NCI-H748 (cell line): ENCODE data around the gene SLC25A53.
"Not testable (repeated sequence)": the region's sequence is repeated elsewhere in the genome, so short reads cannot be mapped to it uniquely, and the experiment has no call there.

ENCODE experiments used
- DNase-seq: peaks from one replicate; lab custom pipeline; 2025; ENCODE audit not compliant: unreplicated experiment; lab: John Stamatoyannopoulos, UW

The SLC25A53 gene

DNA sequence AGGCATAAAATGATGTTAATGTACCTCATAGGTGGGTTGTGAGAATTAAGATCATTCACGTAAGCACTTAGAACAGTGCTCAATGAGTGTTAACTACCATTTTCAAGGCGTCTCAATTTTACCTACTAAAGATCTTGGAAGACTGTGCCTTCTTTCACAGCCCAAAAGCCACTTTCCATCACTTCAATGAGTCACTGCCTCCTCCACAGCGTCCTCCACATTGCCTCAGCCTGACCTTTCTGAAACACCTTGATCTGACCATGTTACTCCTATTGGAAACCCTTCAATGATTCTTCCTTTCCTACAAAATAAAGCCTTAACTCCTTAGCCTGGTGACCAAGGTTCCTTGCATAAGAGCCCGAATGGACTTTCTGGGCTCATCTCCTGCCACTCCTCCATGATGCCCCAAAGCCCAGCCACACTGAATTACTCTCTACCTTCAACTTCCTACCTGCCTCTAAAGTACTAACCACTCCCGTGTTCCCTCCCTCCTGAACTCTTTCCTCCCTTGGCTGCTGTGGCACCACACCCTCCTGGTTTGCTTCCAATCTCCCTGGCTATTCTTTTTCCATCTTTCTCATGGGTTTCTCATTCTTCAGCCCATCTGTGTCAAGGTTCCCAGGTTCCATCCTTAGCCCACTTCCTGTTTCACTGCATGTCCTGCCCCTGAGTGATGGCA, 22.1 kb downstream of the SLC25A53 start:
- DNase-seq = no peak

GRCh38 chrX:104130808-104131207, 26.0 kb downstream of the SLC25A53 start:
- DNase-seq = no peak

DNA sequence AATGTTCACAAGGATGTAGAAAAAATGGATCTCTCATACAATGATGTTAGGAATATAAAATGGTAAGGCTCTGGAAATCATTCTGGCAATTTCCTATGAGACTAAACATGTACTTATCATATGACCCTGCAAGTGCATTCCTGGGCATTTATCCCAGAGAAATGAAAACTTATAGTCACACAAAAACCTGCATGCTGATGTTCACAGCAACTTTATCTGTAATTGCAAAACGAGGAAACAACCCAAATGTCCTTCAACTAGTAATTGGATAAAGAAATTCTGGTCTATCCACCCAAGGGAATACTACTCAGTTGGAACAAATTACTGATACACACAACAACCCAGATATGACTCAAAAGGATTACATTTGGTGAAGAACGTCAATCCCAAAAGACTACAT, 30.0 kb downstream of the SLC25A53 start:
- no peak for DNase-seq

- no peak for DNase-seq
These were observed 34.0 kb downstream of the SLC25A53 start for GRCh38 chrX:104122829-104123228.

GRCh38 chrX:104118765-104119164, 38.0 kb downstream of the SLC25A53 start:
- peak; percentile 86 for DNase-seq

GRCh38 chrX:104117759-104118158, 39.0 kb downstream of the SLC25A53 start:
- no peak for DNase-seq

- DNase-seq = peak; percentile 82
These were observed 43.4 kb downstream of the SLC25A53 start for GRCh38 chrX:104113222-104113965.

DNA sequence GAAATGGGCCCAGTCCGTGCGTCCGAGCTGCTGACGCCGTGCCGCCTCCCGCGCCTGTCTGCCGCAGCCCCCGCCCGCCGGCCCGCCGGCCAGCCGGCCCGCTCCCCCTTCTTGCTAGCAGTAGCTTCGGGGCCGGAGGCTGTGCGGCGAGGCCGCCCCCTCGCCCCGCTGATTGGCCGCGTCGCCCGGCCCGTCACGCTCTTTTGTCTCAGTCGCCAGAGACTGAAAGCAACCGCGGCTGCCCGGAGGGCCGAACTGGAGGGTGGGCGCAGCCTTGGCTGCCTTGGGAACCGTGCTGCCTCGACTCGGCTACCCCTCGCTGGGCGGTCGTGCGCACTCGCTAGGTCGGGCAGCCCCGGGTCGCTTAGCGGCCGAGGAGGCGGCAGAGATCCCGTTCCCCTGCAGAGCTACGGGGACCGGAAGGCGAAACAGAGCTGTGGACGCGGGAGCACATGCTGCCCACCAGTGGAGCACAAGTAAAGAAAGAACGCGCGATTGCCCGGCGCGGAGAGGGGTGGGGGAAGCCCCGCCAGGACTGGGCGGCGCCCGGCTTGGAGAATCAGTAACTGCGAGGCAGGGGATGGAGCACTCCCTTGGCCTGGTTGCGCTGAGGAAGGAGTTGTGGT, 44.4 kb downstream of the SLC25A53 start, which contains the start of gene ZCCHC18:
TSS of gene ZCCHC18 (plus strand) at position 198 of the 626 bp plus-strand sequence. CDS start 1,589 bp downstream, outside the sequence.
- DNase-seq = peak; percentile 91

DNA sequence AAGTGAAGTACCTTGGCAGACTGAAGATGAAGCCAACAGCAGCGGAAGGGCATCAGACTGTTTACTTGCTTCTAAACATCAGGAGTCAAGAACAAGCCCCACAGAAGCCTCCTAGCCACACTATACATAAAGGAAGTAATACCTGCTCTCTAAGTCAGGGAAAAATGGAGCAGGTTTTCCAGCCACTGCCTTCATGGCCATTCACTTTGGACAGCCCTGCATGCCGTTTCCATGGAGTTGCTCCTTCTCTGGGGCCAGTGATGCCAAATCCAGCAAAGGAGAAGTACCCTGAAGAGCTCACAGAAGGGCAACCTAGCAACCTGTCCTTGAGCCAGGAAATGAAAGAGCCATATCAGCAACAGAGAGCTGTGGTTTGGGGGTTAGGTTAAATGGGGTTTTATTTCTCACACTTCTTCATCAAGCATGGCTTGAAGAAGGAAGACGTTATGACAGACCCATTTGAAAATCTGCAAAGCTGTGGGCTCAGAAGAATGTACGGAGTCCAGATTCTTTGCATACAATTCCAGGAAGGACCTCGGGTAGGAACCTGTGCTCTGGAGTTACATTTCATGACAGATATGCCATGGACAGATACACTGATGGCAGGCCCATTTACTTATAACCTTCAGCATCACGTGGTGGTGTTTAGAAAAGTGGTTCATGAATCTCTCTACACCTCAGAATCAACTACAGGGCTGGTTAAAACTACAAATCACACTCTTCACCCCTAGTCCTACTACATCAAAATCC, 46.1 kb downstream of the SLC25A53 start:
- DNase-seq = peak; percentile 51

DNA sequence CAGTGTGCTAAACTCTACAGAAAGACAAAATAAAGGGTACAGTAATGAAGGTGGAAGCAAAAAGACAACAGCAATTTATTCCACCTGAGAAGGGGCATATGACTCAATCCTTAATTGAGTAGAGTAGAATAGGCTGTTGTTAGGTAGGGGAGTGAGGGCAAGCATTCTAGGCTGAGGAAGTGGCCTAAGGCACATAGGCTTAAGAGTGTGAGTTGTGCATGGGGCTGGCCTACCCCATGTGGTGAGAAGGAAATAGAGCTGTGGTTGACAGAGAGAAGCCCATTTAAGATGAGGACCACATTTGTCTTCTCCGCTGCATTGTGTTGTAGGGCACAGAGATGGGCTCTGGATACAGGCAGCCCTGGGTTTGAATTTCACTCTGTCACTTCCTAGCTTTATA, 47.9 kb downstream of the SLC25A53 start:
- DNase-seq = no peak

DNA sequence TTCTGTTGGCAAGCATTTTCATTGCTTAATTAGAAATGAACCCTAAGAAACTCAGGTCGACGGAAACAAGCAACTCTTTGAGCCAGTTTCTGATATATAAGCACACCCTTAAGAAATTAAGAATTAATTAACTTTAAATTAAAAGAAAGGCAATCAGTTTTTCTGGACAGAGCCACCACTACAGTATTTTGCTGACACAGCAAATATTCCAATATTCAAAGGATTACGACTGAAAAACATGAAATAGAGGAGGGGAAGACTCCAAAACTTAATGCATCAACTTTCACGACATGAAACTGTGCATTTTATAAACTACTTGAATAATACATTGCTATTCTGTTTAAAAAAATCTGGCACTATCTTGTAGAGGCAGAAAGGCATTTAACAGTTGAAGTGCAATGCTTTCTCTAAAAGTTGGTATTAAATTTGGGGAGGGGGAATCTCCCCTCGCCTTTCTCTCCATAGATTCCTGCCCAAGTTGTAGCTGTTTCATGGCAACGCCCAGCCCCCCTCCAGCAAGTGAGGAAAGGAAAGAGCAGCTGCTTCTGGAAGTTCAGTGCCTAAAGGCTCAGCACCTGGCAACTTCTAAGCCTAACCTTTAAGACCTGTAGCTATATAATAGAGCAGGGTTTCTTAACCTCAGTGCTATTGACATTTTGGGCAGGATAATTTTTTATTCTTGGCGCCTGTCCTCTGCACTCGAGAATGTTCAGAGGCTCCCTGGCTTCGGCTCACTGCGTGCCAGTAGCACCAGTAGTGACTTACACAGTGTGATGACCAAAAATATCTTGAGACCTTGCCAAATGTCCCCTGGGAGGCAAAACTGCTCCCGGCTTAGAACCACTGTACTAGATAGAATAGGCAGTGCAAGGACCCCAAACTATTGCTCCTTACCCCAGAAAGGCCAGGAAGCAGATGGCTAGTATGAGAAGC, 51.2 kb downstream of the SLC25A53 start:
- no peak for DNase-seq

DNA sequence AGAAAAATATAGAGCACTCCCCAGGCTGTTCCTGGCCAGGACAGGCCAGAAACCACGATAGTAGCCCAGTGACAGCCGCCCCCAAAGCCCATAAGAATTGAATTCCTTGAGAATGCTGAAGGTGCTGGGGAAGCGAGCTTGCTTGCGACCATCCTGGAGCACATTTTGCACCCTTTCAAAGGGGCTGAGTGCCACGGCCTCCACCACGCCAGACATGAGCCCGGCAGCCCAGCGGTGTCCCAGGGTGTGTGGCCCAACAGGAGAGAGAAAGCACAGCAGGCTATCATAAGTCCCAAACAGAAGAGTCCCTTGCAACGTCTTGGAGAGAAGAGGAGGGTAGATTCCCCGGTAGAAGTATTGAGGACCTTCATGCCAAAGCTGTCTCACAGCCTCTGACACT, 52.1 kb downstream of the SLC25A53 start:
- DNase-seq = no peak

- no peak for DNase-seq
These were observed 57.9 kb downstream of the SLC25A53 start for GRCh38 chrX:104098919-104099318.

- peak; percentile 80 for DNase-seq
These were observed 58.5 kb downstream of the SLC25A53 start for GRCh38 chrX:104098151-104098808.

DNA sequence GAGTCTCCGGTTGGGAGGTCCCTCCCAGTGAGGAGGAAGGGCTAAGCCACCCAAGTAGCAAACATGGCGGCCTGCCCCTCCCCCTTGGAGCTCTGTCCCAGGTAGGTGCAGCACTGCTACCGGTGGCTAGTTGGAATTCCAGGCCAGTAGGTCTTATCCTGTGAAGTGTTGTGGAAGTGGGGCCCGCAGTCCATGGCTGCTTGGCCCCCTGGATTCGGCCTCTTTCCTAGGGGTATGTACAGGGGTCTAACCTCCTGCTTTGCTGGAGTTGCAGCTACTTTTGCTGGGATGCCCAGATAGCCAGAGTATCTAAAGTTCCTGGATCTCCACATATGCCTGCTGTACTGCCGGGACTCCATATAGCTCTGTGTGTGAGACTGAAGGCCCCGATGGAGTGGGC, 70.9 kb downstream of the SLC25A53 start:
- no peak for DNase-seq

DNA sequence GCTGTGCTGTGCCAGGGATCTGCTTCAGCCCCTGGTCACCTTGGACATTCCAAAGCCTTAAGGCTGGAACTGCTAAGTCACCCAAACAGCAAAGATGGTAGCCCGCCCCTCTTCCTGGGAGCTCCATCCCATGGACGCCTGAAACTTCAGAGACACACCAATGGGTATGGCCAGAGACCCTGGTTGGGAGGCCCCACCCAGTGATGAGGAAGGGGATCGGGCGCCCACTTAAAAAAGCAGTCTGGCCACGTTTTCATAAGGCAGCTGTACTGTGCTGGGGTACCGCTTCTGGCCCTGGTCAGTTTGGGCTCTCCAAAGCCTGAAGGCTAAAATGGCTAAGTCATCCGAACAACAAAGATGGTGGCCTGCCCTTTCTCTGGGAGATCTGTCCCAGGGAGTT, 71.3 kb downstream of the SLC25A53 start:
- DNase-seq = no peak

GRCh38 chrX:104084534-104085277, 72.1 kb downstream of the SLC25A53 start:
- no peak for DNase-seq

DNA sequence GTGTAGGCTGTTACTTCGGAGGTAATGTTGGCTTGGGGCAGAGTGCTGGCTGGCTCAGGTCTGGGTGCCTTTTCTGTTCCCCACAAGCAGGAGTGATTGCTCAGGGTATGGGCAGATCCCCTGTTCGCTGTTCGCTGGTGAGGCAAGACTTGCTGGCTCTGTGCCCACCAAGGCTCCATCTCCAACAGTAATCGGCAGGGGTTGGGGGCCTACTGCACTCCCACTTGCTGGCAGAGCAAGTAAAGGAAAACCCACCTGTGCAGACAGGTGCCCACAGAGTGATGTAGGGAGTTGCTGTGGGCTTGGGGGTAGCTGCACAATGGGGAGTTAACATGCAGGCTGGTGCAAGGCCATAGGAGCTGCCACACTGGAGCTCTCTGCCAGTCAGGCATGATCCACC, 72.7 kb downstream of the SLC25A53 start:
- no peak for DNase-seq

- DNase-seq = not testable (repeated sequence)
These were observed 79.0 kb downstream of the SLC25A53 start for GRCh38 chrX:104077854-104078253.
